Left forelimb (tissue), 1 donor: ENCODE results near the gene UAP1.
"Not testable (repeated sequence)": the region's sequence is repeated elsewhere in the genome, so short reads cannot be mapped to it uniquely, and the experiment has no call there.

Experiments used
- DNase-seq: peaks from one replicate; pipeline ENCODE4 v3.0.0-alpha.2; 2018; ENCODE audit warnings: low spot score

Gene UAP1

GRCh38 chr1:162565460-162565859, 3.9 kb downstream of the UAP1 start:
- DNase-seq, result no peak

- no peak for DNase-seq
These were observed 5.3 kb downstream of the UAP1 start for GRCh38 chr1:162566870-162567269.

GRCh38 chr1:162568802-162569201, 7.3 kb downstream of the UAP1 start:
- no peak for DNase-seq

- DNase-seq, result no peak
These were observed 9.2 kb downstream of the UAP1 start for GRCh38 chr1:162570718-162571117.

- DNase-seq, result not testable (repeated sequence)
These were observed 9.6 kb downstream of the UAP1 start for GRCh38 chr1:162571121-162571520.

GRCh38 chr1:162571696-162572095, 10.2 kb downstream of the UAP1 start:
- DNase-seq, result no peak

GRCh38 chr1:162573136-162573535, 11.6 kb downstream of the UAP1 start:
- no peak for DNase-seq

- DNase-seq, result no peak
These were observed 16.7 kb downstream of the UAP1 start for GRCh38 chr1:162578071-162578700.

- no peak for DNase-seq
These were observed 17.4 kb downstream of the UAP1 start for GRCh38 chr1:162578936-162579335.

GRCh38 chr1:162580308-162580707, 18.8 kb downstream of the UAP1 start:
- DNase-seq, result no peak

- DNase-seq, result not testable (repeated sequence)
These were observed 21.4 kb downstream of the UAP1 start for GRCh38 chr1:162582901-162583300.

GRCh38 chr1:162585101-162585500, 23.6 kb downstream of the UAP1 start:
- DNase-seq, result not testable (repeated sequence)

- DNase-seq, result no peak
These were observed 25.8 kb downstream of the UAP1 start for GRCh38 chr1:162587347-162587746.

- DNase-seq, result no peak
These were observed 26.3 kb downstream of the UAP1 start for GRCh38 chr1:162587761-162588260.

- DNase-seq, result no peak
These were observed 28.6 kb downstream of the UAP1 start for GRCh38 chr1:162590101-162590500.

- DNase-seq, result no peak
These were observed 29.2 kb downstream of the UAP1 start for GRCh38 chr1:162590686-162591085.

- no peak for DNase-seq
These were observed 35.1 kb downstream of the UAP1 start for GRCh38 chr1:162596514-162597170.

- no peak for DNase-seq
These were observed 37.9 kb downstream of the UAP1 start for GRCh38 chr1:162599451-162599850.

GRCh38 chr1:162603117-162603516, 41.6 kb downstream of the UAP1 start:
- not testable (repeated sequence) for DNase-seq

GRCh38 chr1:162605225-162605927, 43.9 kb downstream of the UAP1 start:
- DNase-seq, result no peak

GRCh38 chr1:162609306-162609705, 47.8 kb downstream of the UAP1 start:
- no peak for DNase-seq

GRCh38 chr1:162612606-162613400, 51.3 kb downstream of the UAP1 start:
- DNase-seq, result no peak
